Astrocyte of the cerebellum (primary cell): Measurements from ENCODE around the gene OR4C6.

Experiments
- DNase-seq: peaks from one replicate; pipeline ENCODE4 v3.0.0-alpha.2; 2011; ENCODE audit warnings: low read depth
- H3K4me3 ChIP-seq: 2 replicates; pipeline ENCODE4 v1.5.1; 2011; ENCODE audit warnings: mild to moderate bottlenecking, low read depth, low read length, moderate library complexity
- in situ Hi-C: cut with HindIII; loops from 2 replicates; pipeline ENCODE4 v1.10.0; 2017; ENCODE audit warnings: low sequenced_read_pairs
- TF ChIP-seq, protein P1 (sequence below): IDR thresholded peaks from 2 replicates; pipeline ENCODE4 v1.5.1; 2012; ENCODE audit warnings: low read length, low read depth, moderate library complexity, mild to moderate bottlenecking; ENCODE audit errors: missing control alignments

The OR4C6 gene

DNA sequence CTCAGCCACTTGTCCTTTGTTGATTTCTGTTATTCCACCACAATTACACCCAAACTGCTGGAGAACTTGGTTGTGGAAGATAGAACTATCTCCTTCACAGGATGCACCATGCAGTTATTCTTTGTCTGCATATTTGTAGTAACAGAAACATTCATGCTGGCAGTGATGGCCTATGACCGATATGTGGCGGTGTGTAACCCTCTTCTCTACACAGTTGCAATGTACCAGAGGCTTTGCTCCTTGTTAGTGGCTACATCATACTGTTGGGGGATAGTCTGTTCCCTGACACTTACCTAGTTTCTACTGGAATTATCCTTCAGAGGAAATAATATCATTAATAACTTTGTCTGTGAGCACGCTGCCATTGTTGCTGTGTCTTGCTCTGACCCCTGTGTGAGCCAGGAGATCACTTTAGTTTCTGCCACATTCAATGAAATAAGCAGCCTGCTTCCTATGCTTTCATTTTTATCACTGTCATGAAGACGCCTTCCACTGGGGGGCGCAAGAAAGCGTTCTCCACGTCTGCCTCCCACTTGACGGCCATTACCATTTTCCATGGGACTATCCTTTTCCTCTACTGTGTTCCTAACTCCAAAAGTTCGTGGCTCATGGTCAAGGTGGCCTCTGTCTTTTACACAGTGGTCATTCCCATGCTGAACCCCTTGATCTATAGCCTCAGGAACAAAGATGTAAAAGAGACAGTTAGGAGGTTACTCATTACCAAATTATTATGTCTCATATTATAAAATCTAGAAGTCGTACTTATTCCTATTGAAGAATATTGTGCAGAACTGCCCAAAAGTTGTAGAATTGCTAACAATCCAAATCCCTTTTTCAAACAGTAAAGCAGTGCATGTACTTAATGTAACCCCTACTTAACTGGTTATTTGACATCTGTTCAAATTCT lies 53.2 kb downstream of the OR4C6 start:
- TF ChIP-seq, protein P1, sequence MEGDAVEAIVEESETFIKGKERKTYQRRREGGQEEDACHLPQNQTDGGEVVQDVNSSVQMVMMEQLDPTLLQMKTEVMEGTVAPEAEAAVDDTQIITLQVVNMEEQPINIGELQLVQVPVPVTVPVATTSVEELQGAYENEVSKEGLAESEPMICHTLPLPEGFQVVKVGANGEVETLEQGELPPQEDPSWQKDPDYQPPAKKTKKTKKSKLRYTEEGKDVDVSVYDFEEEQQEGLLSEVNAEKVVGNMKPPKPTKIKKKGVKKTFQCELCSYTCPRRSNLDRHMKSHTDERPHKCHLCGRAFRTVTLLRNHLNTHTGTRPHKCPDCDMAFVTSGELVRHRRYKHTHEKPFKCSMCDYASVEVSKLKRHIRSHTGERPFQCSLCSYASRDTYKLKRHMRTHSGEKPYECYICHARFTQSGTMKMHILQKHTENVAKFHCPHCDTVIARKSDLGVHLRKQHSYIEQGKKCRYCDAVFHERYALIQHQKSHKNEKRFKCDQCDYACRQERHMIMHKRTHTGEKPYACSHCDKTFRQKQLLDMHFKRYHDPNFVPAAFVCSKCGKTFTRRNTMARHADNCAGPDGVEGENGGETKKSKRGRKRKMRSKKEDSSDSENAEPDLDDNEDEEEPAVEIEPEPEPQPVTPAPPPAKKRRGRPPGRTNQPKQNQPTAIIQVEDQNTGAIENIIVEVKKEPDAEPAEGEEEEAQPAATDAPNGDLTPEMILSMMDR: no peak
- in situ Hi-C loops: no loop called here
- no peak overlapping the region for H3K4me3 ChIP-seq
- no peak for DNase-seq
